ENCODE measurements around the gene CDH2.

CDH2 gene

GRCh38 chr18:27991391-27991790, 185.5 kb downstream of the CDH2 start:
- no peak overlapping the region for H3K4me3 ChIP-seq (ENCODE audit: low read length)
- no peak for DNase-seq (ENCODE audit: low read depth)
- TF ChIP-seq CTCF (conservative IDR thresholded peaks at IDR 0.05; ENCODE audit: low read depth, low read length) = no peak

- no peak for DNase-seq (ENCODE audit: low read depth)
- TF ChIP-seq CTCF (conservative IDR thresholded peaks at IDR 0.05; ENCODE audit: low read depth, low read length) = no peak
- H3K4me3 ChIP-seq (ENCODE audit: low read length) = no peak overlapping the region
Measured at GRCh38 chr18:27985832-27986231, 191.1 kb downstream of the CDH2 start.

GRCh38 chr18:27983780-27984179, 193.2 kb downstream of the CDH2 start:
- no peak for TF ChIP-seq CTCF (conservative IDR thresholded peaks at IDR 0.05; ENCODE audit: low read depth, low read length)
- DNase-seq (ENCODE audit: low read depth) = no peak
- H3K4me3 ChIP-seq (ENCODE audit: low read length) = no peak overlapping the region

- no peak for TF ChIP-seq CTCF (conservative IDR thresholded peaks at IDR 0.05; ENCODE audit: low read depth, low read length)
- DNase-seq (ENCODE audit: low read depth) = no peak
- no peak overlapping the region for H3K4me3 ChIP-seq (ENCODE audit: low read length)
Measured at GRCh38 chr18:27976806-27977408, 200.0 kb downstream of the CDH2 start.

GRCh38 chr18:27970321-27970720, 206.6 kb downstream of the CDH2 start:
- TF ChIP-seq CTCF (conservative IDR thresholded peaks at IDR 0.05; ENCODE audit: low read depth, low read length) = no peak
- H3K4me3 ChIP-seq (ENCODE audit: low read length) = no peak overlapping the region
- no peak for DNase-seq (ENCODE audit: low read depth)

- no peak for TF ChIP-seq CTCF (conservative IDR thresholded peaks at IDR 0.05; ENCODE audit: low read depth, low read length)
- DNase-seq (ENCODE audit: low read depth) = no peak
Measured at GRCh38 chr18:27969206-27969605, 207.7 kb downstream of the CDH2 start.

GRCh38 chr18:27967913-27968824, 208.8 kb downstream of the CDH2 start:
- no peak overlapping the region for H3K4me3 ChIP-seq (ENCODE audit: low read length)
- DNase-seq (ENCODE audit: low read depth) = no peak
- TF ChIP-seq CTCF (conservative IDR thresholded peaks at IDR 0.05; ENCODE audit: low read depth, low read length) = no peak

More at GRCh38 chr18:27969206-27969605, 207.7 kb downstream of the CDH2 start:
- H3K4me3 ChIP-seq (ENCODE audit: low read length) = no peak overlapping the region
